Neural cell (in vitro differentiated cells): ENCODE results near the gene WFDC2.

ENCODE experiments used
- EP300 ChIP-seq: fragments of 450-650 bp; conservative IDR thresholded peaks from 2 replicates; pipeline ENCODE4 v1.6.1; 2014; ENCODE audit warnings: antibody characterized with exemption, mild to moderate bottlenecking, moderate library complexity; ENCODE audit not compliant: poor library complexity, severe bottlenecking
- EZH2 ChIP-seq: fragments of 200-600, 300-800 bp; shearing (Covaris generic), sonication (generic); IDR thresholded peaks from 2 replicates; pipeline ENCODE4 v1.6.1; 2014; ENCODE audit warnings: antibody characterized with exemption, low read length, borderline replicate concordance, mild to moderate bottlenecking; ENCODE audit not compliant: insufficient read depth, poor library complexity, severe bottlenecking
- POLR2AphosphoS5 ChIP-seq: IDR thresholded peaks from 2 replicates; pipeline ENCODE4 v1.6.1; 2012
- RAD21 ChIP-seq: fragments of 450-650 bp; conservative IDR thresholded peaks from 2 replicates; pipeline ENCODE4 v1.6.1; 2014; ENCODE audit warnings: antibody characterized with exemption, mild to moderate bottlenecking, moderate library complexity
- TF ChIP-seq, protein P1 (sequence below): fragments of 450-650 bp; IDR thresholded peaks from 2 replicates; pipeline ENCODE4 v1.5.1; 2014; ENCODE audit warnings: antibody characterized with exemption, mild to moderate bottlenecking, moderate library complexity; ENCODE audit not compliant: poor library complexity, severe bottlenecking
- TF ChIP-seq, protein P2 (sequence below): IDR thresholded peaks from 2 replicates; pipeline ENCODE4 v1.6.1; 2012; ENCODE audit warnings: borderline replicate concordance

DNA sequence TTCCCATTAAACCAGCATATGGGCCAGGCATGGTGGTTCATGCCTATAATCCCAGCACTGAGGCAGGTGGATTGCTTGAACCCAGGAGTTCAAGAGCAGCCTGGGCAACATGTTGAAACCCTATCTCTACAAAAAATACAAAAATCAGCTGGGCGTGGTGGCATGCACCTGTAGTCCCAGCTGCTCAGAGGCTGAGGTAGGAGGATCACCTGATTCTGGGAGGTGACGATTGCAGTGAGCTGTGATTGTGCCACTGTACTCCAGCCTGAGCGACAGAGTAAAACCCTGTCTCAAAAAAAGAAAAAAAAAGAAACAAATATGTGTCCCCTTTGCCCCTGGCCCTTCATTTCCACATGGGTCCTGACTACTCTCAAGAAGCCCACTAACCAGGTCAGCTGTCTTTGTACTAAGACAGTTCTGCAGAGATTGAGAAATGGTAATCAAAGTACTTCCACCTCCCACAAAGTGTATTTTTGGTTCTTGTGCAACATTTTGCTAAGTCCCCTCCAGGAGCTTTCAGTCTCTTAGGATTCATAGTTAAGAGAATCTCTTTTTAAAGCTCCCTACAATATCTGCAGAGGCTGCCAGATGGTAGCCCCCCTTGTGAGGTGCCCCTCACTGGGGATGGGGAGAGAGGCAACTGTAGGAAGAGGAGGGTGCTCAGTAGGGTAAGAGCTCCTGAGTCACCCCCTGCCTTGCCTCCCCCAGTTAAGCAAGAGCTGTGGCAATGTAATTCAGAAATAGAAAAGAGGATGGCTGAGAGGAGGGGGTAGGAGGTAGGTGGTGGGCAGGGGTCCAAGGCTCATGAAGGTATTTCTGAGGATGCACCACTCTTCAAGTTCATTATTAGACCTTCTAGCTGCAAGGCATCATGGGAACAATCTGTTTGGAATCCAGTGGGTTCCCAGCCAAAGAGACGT lies 16.5 kb upstream of the WFDC2 start:
- TF ChIP-seq RAD21 (no peak), EZH2 (no peak), POLR2AphosphoS5 (no peak), EP300 (no peak)
- TF ChIP-seq, protein P1, sequence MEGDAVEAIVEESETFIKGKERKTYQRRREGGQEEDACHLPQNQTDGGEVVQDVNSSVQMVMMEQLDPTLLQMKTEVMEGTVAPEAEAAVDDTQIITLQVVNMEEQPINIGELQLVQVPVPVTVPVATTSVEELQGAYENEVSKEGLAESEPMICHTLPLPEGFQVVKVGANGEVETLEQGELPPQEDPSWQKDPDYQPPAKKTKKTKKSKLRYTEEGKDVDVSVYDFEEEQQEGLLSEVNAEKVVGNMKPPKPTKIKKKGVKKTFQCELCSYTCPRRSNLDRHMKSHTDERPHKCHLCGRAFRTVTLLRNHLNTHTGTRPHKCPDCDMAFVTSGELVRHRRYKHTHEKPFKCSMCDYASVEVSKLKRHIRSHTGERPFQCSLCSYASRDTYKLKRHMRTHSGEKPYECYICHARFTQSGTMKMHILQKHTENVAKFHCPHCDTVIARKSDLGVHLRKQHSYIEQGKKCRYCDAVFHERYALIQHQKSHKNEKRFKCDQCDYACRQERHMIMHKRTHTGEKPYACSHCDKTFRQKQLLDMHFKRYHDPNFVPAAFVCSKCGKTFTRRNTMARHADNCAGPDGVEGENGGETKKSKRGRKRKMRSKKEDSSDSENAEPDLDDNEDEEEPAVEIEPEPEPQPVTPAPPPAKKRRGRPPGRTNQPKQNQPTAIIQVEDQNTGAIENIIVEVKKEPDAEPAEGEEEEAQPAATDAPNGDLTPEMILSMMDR = no peak
- TF ChIP-seq, protein P2, sequence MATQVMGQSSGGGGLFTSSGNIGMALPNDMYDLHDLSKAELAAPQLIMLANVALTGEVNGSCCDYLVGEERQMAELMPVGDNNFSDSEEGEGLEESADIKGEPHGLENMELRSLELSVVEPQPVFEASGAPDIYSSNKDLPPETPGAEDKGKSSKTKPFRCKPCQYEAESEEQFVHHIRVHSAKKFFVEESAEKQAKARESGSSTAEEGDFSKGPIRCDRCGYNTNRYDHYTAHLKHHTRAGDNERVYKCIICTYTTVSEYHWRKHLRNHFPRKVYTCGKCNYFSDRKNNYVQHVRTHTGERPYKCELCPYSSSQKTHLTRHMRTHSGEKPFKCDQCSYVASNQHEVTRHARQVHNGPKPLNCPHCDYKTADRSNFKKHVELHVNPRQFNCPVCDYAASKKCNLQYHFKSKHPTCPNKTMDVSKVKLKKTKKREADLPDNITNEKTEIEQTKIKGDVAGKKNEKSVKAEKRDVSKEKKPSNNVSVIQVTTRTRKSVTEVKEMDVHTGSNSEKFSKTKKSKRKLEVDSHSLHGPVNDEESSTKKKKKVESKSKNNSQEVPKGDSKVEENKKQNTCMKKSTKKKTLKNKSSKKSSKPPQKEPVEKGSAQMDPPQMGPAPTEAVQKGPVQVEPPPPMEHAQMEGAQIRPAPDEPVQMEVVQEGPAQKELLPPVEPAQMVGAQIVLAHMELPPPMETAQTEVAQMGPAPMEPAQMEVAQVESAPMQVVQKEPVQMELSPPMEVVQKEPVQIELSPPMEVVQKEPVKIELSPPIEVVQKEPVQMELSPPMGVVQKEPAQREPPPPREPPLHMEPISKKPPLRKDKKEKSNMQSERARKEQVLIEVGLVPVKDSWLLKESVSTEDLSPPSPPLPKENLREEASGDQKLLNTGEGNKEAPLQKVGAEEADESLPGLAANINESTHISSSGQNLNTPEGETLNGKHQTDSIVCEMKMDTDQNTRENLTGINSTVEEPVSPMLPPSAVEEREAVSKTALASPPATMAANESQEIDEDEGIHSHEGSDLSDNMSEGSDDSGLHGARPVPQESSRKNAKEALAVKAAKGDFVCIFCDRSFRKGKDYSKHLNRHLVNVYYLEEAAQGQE = no peak
